Frontal cortex (tissue), 4 donors: ENCODE measurements around the gene MTA3. TPM values are rescaled to one million over a fixed set of nuclear protein-coding genes. Genes with fewer than 3 reads are reported as not detected.

ENCODE experiments used
- DNase-seq, 2 donors: peaks; one replicate each; pipeline ENCODE4 v3.0.0; 2012; ENCODE audit warnings: low spot score in 2 of 2
- FAIRE-seq: peaks from 2 replicates; lab custom pipeline; 2012; peaks lifted over from hg19 to GRCh38; lab: Jason Lieb, UNC
- total RNA-seq: library from RNA; depleted of rRNA; stranded (reverse); fragments of >200 nt; gene quantifications from one replicate; pipeline ENCODE4 v1.2.3, GENCODE V29; 2014
- donor health status: control.
- donor health status: control.
- donor health status: control.

The MTA3 gene
- total RNA-seq, 1 donor from 2014 or later, result 30.6 TPM

GRCh38 chr2:42652086-42652485 lies 83.7 kb downstream of the MTA3 start:
- FAIRE-seq, result no peak
- DNase-seq, result no peak

DNA sequence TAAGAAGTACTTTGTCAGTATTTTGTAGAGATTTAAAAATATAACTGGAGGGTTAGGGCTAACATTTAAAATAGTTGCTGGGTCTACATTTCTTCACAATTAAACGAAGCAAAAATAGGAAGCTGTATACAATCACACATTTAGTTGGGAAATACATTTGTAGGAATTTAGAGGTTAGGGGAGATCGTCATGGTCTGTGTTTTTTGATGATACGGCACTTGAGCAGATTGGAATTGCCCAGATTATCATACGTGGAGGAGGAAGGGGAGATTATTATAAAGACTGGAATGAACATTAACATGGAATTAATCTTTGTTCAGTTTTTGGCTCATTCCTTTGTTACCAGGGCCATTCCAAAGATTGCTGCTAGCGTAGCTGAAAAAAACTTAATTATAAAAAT lies 84.6 kb downstream of the MTA3 start:
- DNase-seq (no peak), FAIRE-seq (no peak)

GRCh38 chr2:42653908-42654445 lies 85.5 kb downstream of the MTA3 start:
- no peak for FAIRE-seq

DNA sequence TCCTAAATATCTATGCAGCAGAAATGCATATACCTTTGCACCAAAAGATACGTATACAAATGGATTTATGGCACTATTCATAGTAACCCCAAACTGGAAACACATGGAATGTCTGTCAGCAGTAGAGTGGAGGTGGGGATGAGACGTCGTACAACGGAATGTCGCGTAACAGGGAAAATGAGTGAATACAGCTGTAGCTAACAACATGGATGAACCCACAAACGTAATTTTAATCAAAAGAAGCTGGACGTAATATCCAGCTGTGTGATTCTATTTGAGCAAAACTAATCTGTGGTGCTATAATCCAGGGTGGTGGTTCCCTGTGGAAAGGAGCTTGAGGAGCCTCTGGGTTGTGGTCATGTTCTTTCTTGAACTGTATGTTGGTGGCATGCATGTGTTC lies 89.9 kb downstream of the MTA3 start:
- FAIRE-seq (no peak), DNase-seq (no peak)

More at GRCh38 chr2:42653908-42654445, 85.5 kb downstream of the MTA3 start:
- no peak for DNase-seq

DNA sequence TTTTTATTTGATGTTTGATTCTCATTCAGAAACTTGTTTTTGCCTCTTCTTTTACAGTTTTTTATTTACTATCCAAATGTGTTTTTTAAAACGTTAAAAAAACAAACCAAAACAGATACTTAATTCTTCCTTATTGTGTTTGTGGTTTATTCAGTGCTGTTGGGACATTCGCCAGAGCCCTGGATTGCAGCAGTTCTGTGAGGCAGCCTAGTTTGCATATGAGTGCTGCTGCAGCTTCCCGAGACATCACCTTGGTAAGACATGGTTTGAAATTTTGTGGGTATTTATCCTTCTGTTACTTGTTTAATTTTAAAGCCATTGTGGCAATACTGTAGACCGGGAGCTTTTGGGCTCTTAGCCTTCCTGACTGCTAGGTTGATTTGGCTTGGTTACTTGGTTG lies 91.2 kb downstream of the MTA3 start:
- DNase-seq (no peak), FAIRE-seq (no peak)

- peak; percentile 13 to 46 for DNase-seq
- FAIRE-seq, result no peak
Measured at GRCh38 chr2:42663106-42663780, 94.8 kb downstream of the MTA3 start.

- FAIRE-seq, result no peak
- no peak for DNase-seq
Measured at GRCh38 chr2:42663828-42664227, 95.4 kb downstream of the MTA3 start.

DNA sequence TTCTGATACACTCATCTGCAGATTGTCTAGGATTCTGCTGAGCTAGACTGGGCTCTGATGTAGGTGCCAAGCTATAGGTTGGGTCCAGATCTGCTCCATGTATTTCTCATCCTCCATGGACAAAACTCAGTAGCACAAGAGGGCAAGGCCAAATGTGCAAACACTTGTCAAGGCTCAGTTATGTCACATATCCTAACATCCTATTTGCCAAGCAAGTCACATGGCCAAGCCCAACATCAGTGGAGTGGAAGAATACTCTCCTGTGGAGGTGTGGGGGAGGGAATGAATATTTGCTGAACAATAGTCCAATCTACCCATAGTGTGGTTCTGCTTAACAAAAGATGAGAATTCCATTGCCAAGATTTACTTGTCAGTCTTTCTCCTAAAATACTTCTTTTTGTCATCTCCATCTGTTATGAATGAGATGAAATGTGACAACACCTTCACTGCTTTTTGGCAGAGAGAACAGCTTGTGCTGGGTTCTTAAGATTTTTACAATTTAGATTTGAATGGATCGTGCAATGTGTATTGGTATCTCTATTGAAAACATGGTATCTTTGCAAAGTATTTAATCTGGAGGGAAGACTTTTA lies 105.7 kb downstream of the MTA3 start:
- DNase-seq (no peak), FAIRE-seq (no peak)

- no peak for DNase-seq
- FAIRE-seq, result no peak
Measured at GRCh38 chr2:42675815-42676214, 107.4 kb downstream of the MTA3 start.

DNA sequence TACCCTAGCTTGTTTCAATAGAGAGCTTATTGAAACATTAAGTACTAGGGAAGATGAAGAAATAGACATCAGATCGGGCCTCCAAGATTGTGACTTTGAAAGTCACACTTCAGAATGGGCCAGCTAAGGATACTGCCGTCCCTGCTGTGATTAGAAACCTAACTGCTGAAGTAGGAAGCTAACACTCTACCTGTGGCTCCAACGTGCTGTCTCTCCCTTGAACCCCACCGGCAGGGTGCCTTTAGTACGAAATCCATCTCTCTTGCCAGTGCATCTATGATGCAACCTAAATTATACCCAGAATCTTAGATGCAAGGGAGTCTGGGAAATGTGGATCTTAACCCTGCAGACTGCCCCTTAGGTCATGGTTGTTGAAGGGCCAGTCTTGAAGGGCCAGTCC lies 116.9 kb downstream of the MTA3 start:
- DNase-seq (no peak), FAIRE-seq (no peak)

GRCh38 chr2:42693013-42693615 lies 124.7 kb downstream of the MTA3 start:
- FAIRE-seq (no peak), DNase-seq (no peak)

DNA sequence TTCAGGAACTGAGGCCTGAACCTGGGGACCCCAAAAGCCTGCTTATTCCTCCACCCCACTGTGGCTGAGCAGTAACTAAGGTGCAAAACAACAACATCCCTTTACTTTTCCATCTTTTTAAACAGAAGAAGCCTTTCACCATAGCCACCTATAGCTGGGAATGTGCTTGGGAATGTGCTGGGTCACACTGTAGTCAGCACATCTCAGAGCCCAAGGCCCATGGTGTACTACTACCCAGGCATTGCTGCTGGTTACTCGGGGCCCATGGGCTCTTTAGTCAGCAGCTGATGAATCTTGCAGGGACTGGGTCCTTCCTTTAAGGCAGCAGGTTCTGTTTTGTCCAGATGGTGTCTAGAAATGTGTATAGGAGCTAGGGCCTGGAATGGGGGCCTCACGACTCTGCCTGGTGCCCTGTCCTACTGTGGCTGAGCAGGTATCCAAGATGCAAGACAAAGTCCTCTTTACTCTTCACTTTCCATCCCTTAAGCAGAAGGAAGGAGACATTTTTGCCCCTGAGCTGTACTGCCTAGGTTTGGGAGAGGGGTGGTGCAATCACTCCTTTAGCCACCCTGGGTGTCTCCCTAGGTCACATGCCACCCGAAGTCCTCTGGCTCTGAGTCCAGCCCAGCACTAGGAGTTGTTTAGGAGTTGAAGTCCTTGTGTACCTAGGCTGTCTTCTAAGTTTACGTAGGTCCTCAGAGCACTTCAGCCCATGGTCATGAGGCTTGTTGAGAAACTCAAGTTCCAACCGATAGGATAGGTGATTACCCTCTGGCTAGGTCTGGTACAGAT lies 125.5 kb downstream of the MTA3 start:
- DNase-seq (no peak), FAIRE-seq (no peak)

- no peak for DNase-seq
- no peak for FAIRE-seq
Measured at GRCh38 chr2:42696987-42697386, 128.6 kb downstream of the MTA3 start.

DNA sequence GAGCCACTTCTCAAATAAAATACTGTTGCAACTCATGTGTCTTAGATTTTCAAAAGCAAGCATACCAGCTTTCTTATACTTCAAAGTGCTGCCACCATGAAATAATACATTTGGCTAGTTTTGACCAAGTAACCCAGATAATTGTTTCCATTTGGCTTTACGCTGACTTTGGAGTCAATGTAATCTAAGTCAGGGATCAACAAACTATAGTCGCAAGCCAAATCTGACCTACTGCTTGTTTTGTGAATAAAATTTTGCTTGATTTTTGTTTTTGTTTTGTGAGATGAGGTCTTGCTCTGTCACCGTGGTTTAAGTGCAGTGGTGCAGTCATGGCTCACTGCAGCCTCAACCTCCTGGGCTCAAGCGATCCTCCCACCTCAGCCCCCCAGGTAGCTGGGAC lies 130.5 kb downstream of the MTA3 start:
- no peak for DNase-seq
- no peak for FAIRE-seq

- no peak for FAIRE-seq
- no peak for DNase-seq
Measured at GRCh38 chr2:42706836-42707235, 138.4 kb downstream of the MTA3 start.

DNA sequence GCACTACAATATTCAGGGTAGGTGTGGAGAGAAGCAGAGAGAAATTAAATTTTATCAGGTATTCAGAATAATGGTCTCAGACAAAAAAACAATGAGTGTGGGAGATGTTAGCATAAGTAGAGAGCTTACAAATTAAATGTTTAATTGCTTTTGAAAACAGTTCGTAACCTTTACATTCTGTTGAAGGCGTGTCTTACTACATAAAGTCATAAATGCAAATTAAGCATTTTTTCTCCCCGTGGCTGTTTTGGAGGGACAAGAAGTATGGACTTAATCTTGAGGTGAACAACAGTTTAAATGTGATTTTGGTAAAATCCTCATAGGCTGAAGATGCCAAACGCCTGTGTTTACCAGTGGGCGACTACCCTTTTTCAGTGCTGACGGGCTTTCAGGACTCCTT lies 139.7 kb downstream of the MTA3 start:
- DNase-seq (no peak), FAIRE-seq (no peak)

- DNase-seq (no peak), FAIRE-seq (no peak)
Measured at GRCh38 chr2:42711896-42712295, 143.5 kb downstream of the MTA3 start.

- DNase-seq, result no peak
Measured at GRCh38 chr2:42712934-42713333, 144.5 kb downstream of the MTA3 start.

DNA sequence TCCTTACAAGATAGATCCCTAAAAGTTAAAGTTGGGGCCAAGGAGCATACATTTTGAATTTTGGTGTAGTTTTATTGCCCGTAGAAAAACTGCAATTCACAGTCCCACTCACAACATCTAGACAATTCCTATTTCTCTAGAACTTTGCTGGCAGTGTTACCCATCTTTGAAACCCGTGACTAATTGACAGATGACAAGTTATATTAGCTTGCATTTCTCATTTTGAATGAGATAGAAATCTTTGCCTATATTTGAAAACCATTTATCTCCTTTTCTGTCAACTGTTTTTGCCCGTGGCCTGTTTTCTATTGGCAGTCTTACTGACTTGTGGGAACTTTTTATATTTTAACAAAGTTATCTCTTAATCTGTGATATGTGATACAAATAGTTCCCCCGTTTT lies 145.5 kb downstream of the MTA3 start:
- FAIRE-seq, result no peak
- no peak for DNase-seq

More at GRCh38 chr2:42712934-42713333, 144.5 kb downstream of the MTA3 start:
- no peak for FAIRE-seq

GRCh38 chr2:42714686-42715085 lies 146.3 kb downstream of the MTA3 start:
- FAIRE-seq, result no peak

More at GRCh38 chr2:42714686-42715085, 146.3 kb downstream of the MTA3 start:
- DNase-seq, result no peak
